ENCODE results near the gene SLC22A31.

The SLC22A31 gene

DNA sequence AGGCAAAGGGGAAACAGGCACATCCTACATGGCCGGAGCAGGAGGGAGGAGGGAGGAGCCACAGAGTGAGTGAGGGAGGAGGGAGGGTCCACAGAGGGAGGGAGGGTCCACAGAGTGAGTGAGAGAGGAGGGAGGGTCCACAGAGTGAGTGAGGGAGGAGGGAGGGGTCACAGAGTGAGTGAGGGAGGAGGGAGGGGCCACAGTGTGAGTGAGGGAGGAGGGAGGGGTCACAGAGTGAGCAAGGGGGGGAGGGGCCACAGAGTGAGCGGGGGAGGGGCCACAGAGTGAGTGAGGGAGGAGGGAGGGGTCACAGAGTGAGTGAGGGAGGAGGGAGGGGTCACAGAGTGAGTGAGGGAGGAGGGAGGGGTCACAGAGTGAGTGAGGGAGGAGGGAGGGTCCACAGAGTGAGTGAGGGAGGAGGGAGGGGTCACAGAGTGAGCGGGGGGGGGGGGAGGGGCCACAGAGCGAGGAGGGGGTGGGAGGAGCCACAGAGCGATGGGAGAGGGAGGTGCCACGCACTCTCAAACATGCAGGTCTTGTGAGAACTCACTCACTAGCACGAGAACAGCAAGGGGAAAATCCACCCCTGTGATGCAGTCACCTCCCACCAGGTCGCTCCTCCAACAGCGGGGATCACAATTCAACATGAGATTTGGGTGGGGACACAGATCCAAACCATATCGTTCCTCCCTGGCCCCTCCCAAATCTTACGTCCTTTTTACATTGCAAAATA is 53.1 kb downstream of the SLC22A31 start:
- DNase-seq: no peak

DNA sequence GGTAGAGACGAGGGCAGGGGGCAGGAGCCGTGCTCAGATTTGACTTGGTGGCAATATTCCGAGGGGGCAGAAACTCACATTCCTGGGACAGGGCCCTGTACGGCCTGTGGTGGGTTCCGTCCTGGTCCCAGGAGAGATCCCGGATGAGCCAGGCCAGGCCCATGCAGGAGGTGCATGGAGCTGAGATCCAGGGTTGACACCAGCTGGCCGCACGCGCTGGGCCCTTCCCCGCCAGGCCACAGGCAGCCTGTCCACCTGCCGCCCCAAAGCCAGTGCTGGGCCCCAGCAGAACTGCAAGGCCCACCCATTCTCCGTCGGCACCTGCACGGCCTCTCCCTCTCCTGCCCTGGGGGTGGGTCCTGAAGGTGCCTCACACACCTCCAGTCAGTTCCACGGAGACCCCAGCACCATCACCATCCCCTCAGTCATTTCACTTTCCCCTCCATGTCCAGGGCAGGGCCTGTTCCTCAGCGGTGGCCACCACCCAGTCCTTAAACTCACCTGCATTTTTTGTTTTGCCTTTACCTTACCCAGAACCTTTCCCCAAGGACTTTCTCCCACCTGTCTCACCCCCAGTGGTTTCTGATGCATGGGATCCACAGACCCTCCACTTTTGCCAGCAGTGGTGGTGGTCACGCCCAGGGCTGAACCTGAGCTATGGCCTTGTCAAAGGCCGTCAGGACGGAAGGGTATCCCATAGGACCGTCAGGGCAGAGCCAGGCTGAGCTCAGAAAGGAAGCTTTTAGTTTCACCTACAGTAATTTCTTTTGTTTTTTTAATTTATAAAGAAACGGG is 53.9 kb downstream of the SLC22A31 start:
- DNase-seq: no peak
